Mucosa of descending colon (tissue), 3 donors: ENCODE measurements around the gene VWA3A. TPM values are rescaled to one million over a fixed set of nuclear protein-coding genes. Genes with fewer than 3 reads are reported as not detected.

ENCODE experiments used
- ATAC-seq: fragments of 200-7000 bp; cut with Tn5 transposase; one replicate; pipeline ENCODE4 v1.9.1; 2020; ENCODE audit warnings: mild to moderate bottlenecking, moderate library complexity
- DNase-seq, 3 donors: peaks; one replicate each; pipeline ENCODE4 v3.0.0-alpha.2; 2020
- H3K36me3 ChIP-seq: fragments of 200-600 bp; one replicate; pipeline ENCODE4 v1.8.0; 2021; ENCODE audit warnings: low read depth, mild to moderate bottlenecking
- H3K4me1 ChIP-seq: fragments of 200-600 bp; one replicate; pipeline ENCODE4 v1.8.0; 2021; ENCODE audit warnings: low read depth, mild to moderate bottlenecking
- H3K4me3 ChIP-seq: fragments of 200-600 bp; one replicate; pipeline ENCODE4 v1.8.0; 2021; ENCODE audit warnings: mild to moderate bottlenecking
- H3K9me3 ChIP-seq: fragments of 200-600 bp; one replicate; pipeline ENCODE4 v1.8.0; 2021; ENCODE audit warnings: mild to moderate bottlenecking
- intact Hi-C, 2 donors: fragments of 100-400 bp; cut with DNase I in 1 of 2; cut with micrococcal nuclease in 1 of 2; formaldehyde crosslinking; loops; one replicate each; pipeline versions ENCODE4 v1.11.0 to v1.11.1; 2022; cut with DNase I, micrococcal nuclease
- total RNA-seq, 3 donors: library from RNA; stranded (reverse); fragmentation: NEBNext Ultra II Directional in 2 of 3; extraction: Animal tissue kit (Norgen Biotek cat#: 25700) in 2 of 3; gene quantifications; one replicate each; pipeline versions ENCODE4 v1.2.1 to v1.2.4, GENCODE V29; 2021 to 2023
- TF ChIP-seq, protein P1 (sequence below): fragments of 200-600 bp; IDR thresholded peaks from one replicate; pipeline ENCODE4 v1.8.0; 2022; ENCODE audit warnings: antibody characterized with exemption, mild to moderate bottlenecking
- donor health status: DM: no; HTN: no; CAD: no; lungs with moderate emphysema.
- donor health status: DM: no; HTN: no; CAD: no.
- donor health status: DM: no; HTN: yes; CAD: no.

VWA3A gene
- total RNA-seq, 3 donors from 2014 or later: 0.44 to 0.46 TPM; not detected in 1

DNA sequence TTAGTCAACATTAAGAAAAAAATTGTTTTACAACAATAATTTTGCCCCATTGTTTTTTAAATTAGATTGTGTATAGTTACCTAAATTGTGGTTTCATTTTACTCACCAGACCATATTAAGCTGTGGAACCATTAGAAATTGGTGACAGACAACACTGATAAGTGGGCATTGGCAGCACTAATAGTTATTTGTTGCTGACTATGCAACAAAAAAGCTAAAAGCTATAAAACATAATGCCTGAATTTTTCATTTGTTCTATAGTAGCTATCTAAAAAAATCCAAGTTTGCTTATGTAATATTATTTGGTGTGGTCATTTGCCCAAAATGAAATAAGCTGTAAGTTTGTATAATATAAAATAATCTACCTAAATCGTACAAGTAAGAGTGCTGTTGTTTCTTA lies 13.7 kb upstream of the VWA3A start:
- no peak for ATAC-seq
- Histone ChIP-seq H3K36me3 (no peaks in the 10 kb centered on the region), H3K4me1 (no peaks in the 10 kb centered on the region), H3K4me3 (no peak overlapping the region), H3K9me3 (no peaks in the 10 kb centered on the region)
- intact Hi-C loops: loop anchor here in 1 of 2 donors (10.0 kb wide), 1 partner anchor 74 kb away; the partner anchor contains the start of genes MOSMO and PDZD9
- TF ChIP-seq, protein P1, sequence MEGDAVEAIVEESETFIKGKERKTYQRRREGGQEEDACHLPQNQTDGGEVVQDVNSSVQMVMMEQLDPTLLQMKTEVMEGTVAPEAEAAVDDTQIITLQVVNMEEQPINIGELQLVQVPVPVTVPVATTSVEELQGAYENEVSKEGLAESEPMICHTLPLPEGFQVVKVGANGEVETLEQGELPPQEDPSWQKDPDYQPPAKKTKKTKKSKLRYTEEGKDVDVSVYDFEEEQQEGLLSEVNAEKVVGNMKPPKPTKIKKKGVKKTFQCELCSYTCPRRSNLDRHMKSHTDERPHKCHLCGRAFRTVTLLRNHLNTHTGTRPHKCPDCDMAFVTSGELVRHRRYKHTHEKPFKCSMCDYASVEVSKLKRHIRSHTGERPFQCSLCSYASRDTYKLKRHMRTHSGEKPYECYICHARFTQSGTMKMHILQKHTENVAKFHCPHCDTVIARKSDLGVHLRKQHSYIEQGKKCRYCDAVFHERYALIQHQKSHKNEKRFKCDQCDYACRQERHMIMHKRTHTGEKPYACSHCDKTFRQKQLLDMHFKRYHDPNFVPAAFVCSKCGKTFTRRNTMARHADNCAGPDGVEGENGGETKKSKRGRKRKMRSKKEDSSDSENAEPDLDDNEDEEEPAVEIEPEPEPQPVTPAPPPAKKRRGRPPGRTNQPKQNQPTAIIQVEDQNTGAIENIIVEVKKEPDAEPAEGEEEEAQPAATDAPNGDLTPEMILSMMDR: no peak
- DNase-seq: no peak

DNA sequence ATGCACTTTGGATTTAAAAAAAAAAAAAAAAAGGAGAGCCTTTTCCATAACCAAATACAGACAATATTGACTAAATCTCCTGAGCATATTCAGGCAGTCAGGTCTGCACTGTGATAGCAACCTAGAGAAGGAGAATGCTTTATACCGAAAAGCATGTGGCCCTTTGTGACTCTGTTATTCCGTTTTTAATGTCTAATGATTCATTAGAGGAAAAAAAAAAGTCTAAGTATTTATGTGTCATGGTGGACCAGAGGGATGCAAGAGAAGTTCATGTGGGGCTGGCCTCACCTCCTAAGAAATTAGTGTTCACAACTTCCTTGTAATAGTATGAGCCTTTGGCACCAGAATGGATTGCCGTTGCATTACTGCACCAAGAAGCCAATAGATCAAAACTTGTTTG lies 11.3 kb upstream of the VWA3A start:
- no peaks in the 10 kb centered on the region for H3K4me1 ChIP-seq
- no peaks in the 10 kb centered on the region for H3K36me3 ChIP-seq
- H3K9me3 ChIP-seq: no peaks in the 10 kb centered on the region
- DNase-seq (no peak), ATAC-seq (no peak)
- intact Hi-C loops: no loop called here
- TF ChIP-seq, protein P1: no peak
- no peak overlapping the region for H3K4me3 ChIP-seq

DNA sequence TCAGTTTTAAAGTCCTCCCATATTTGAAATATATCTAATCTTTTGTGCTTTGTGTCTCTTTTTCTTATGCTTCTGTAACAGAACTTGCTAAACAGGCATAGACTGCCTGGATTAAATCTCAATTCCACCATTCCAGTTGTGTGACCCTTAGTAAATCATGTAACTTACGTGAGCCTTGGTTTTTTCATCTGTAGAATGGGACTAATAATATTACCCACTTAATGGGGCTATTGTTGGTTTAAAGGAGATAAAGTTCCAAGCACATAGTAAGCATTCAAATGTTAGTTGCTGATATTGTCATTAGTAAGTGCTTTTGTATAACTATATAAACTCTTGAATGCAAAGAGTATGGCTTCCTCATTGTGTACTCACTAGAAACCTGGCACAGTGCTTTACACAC lies 5.9 kb upstream of the VWA3A start:
- no peaks in the 10 kb centered on the region for H3K4me1 ChIP-seq
- no peaks in the 10 kb centered on the region for H3K36me3 ChIP-seq
- ATAC-seq (no peak), DNase-seq (no peak)
- intact Hi-C loops: no loop called here
- H3K4me3 ChIP-seq: no peak overlapping the region
- TF ChIP-seq, protein P1: no peak
- no peaks in the 10 kb centered on the region for H3K9me3 ChIP-seq

DNA sequence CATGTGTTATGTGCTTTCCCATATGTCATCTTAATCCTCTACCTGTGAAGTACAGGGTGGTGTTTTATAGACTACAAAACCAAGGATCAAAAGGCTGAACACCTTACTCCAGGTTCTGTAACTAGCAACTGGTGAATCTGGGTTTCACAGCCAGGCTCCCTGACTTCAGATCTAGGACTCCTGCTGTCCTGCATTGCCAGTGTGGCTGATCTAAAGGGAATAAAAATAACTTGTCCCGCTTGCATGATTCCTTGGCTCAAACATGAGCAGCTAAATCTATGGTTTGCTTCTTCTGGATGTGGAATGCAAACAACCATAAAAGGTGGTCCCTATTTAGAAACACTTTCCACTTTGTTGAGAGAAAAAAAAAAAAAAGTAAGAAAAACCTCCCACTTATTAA lies 3.7 kb upstream of the VWA3A start:
- H3K4me1 ChIP-seq: no peaks in the 10 kb centered on the region
- DNase-seq: no peak
- intact Hi-C loops: no loop called here
- TF ChIP-seq, protein P1: no peak
- no peak for ATAC-seq
- H3K36me3 ChIP-seq: no peaks in the 10 kb centered on the region
- no peak overlapping the region for H3K4me3 ChIP-seq
- H3K9me3 ChIP-seq: no peaks in the 10 kb centered on the region

DNA sequence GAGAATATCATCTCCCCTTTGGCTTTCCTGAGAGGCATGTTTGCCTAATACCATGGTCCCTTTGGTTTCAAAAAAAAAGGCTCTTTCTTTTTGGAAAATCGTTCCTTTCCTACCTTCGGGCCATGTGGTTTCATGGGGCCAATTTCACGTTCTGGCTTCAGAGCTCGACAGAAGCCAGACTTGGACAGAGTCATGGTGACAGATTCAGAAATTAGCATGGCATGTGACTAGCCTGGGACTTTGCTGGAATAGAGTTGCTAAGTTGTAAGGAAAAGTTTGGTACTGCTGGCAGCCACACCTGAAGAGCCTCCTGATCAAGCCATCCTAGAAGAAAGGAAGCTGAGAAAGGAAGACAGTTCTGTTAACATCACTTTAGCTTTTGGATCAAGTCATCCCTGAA lies 2.4 kb upstream of the VWA3A start:
- Histone ChIP-seq H3K9me3 (no peaks in the 10 kb centered on the region), H3K4me3 (no peak overlapping the region), H3K4me1 (no peaks in the 10 kb centered on the region), H3K36me3 (no peaks in the 10 kb centered on the region)
- intact Hi-C loops: no loop called here
- ATAC-seq (no peak), DNase-seq (no peak)
- TF ChIP-seq, protein P1: no peak

DNA sequence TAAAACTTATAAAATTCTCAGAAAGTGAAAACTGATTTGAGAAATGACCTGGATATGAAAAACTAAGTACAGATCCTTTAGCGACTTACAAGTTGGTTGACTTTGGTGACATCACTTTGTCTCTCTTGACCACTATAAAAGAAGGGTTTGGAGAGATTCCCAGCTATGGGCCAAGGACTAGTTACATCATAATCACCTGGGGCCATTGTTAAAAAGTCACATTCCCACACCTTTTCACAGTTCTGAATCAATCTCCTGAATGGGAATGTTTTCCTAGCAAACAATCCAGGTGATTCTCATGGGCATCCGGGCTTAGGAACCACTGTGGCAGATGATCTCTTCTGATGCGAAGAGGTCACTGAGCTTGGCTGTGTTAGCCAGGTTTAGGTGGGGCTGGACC lies 620 bp upstream of the VWA3A start:
- no peak overlapping the region for H3K4me3 ChIP-seq
- DNase-seq: no peak
- TF ChIP-seq, protein P1: no peak
- no peak for ATAC-seq
- no peaks in the 10 kb centered on the region for H3K36me3 ChIP-seq
- H3K4me1 ChIP-seq: no peaks in the 10 kb centered on the region
- intact Hi-C loops: no loop called here
- no peaks in the 10 kb centered on the region for H3K9me3 ChIP-seq
